GM19351 (cell line): ENCODE results near the gene CASK.

ENCODE experiments used
- ATAC-seq: cut with Tn5 transposase; IDR thresholded peaks from one replicate; pipeline ENCODE4 v1.9.1; 2021; ENCODE audit warnings: mild to moderate bottlenecking, moderate library complexity; ENCODE audit not compliant: unreplicated experiment

The CASK gene

GRCh38 chrX:41590641-41591040, 332.7 kb downstream of the CASK start:
- no peak for ATAC-seq

- no peak for ATAC-seq
Observed at GRCh38 chrX:41589634-41590270, 333.6 kb downstream of the CASK start.

GRCh38 chrX:41588271-41588670, 335.1 kb downstream of the CASK start:
- no peak for ATAC-seq

GRCh38 chrX:41580423-41581064, 342.8 kb downstream of the CASK start:
- peak; percentile 68 for ATAC-seq

GRCh38 chrX:41563876-41564275, 359.5 kb downstream of the CASK start:
- ATAC-seq: no peak

- peak; percentile 97 for ATAC-seq
Observed at GRCh38 chrX:41561045-41561444, 362.3 kb downstream of the CASK start.

- ATAC-seq: no peak
Observed at GRCh38 chrX:41559235-41560052, 363.9 kb downstream of the CASK start.

GRCh38 chrX:41558531-41558930, 364.8 kb downstream of the CASK start:
- ATAC-seq: no peak

GRCh38 chrX:41556958-41557357, 366.4 kb downstream of the CASK start:
- ATAC-seq: peak; percentile 50

GRCh38 chrX:41553688-41554087, 369.7 kb downstream of the CASK start:
- no peak for ATAC-seq

GRCh38 chrX:41548411-41548810, 374.9 kb downstream of the CASK start:
- ATAC-seq: no peak

GRCh38 chrX:41543668-41544067, 379.7 kb downstream of the CASK start:
- no peak for ATAC-seq

GRCh38 chrX:41543025-41543424, 380.3 kb downstream of the CASK start:
- no peak for ATAC-seq

GRCh38 chrX:41542536-41542935, 380.8 kb downstream of the CASK start:
- no peak for ATAC-seq

- ATAC-seq: no peak
Observed at GRCh38 chrX:41542135-41542534, 381.2 kb downstream of the CASK start.

GRCh38 chrX:41541386-41541785, 382.0 kb downstream of the CASK start:
- no peak for ATAC-seq

GRCh38 chrX:41538707-41539106, 384.6 kb downstream of the CASK start:
- ATAC-seq: no peak

- ATAC-seq: no peak
Observed at GRCh38 chrX:41530085-41530484, 393.3 kb downstream of the CASK start.

GRCh38 chrX:41529221-41529620, 394.1 kb downstream of the CASK start:
- no peak for ATAC-seq

- no peak for ATAC-seq
Observed at GRCh38 chrX:41528784-41529183, 394.6 kb downstream of the CASK start.

- no peak for ATAC-seq
Observed at GRCh38 chrX:41526925-41527324, 396.4 kb downstream of the CASK start.

- no peak for ATAC-seq
Observed at GRCh38 chrX:41526271-41526670, 397.1 kb downstream of the CASK start.
